ENCODE measurements around the gene CLTA.

CLTA gene

GRCh38 chr9:36170531-36170930 is 20.2 kb upstream of the CLTA start:
- Histone ChIP-seq H3K9me3 (ENCODE audit: control insufficient read depth, insufficient read depth, low read depth, low read length) (no peaks in the 10 kb centered on the region), H3K4me3 (ENCODE audit: low read depth, low read length) (no peak overlapping the region), H3K4me1 (ENCODE audit: control insufficient read depth, insufficient read depth, low read length) (no peaks in the 10 kb centered on the region), H3K36me3 (ENCODE audit: control insufficient read depth in 2 of 2, insufficient read depth in 1 of 2, low read length in 2 of 2) (no peaks in the 10 kb centered on the region), H3K27ac (ENCODE audit: extremely low read depth, low read depth, low read length) (no peak overlapping the region)
- ChIA-PET POLR2A (interaction anchor here (0.6 to 2.6 kb wide), 2 partner anchors 20 to 410 kb away, joined by 5 to 16 read pairs; partner anchors contain the start of gene CLTA), CTCF (interaction anchor here (0.7 to 8.2 kb wide), 3 partner anchors 55 to 162 kb away, joined by 3 to 172 read pairs (median 3); no protein-coding TSS in a partner anchor)
- TF ChIP-seq ZNF292 (tag by site-specific recombination; IDR thresholded peaks at IDR 0.05; ENCODE audit: borderline replicate concordance, low read depth), result no peak
- no peak for TF ChIP-seq BCL11A (tag by site-specific recombination; IDR thresholded peaks at IDR 0.05; ENCODE audit: low read depth)
- no peak for TF ChIP-seq SALL2 (tag by site-specific recombination; IDR thresholded peaks at IDR 0.05; ENCODE audit: borderline replicate concordance)
- TF ChIP-seq MZF1 (tag by site-specific recombination; IDR thresholded peaks at IDR 0.05; ENCODE audit: borderline replicate concordance), result no peak
- TF ChIP-seq ZNF514 (tag by site-specific recombination; IDR thresholded peaks at IDR 0.05), result no peak
- TF ChIP-seq ZNF169 (tag by site-specific recombination; IDR thresholded peaks at IDR 0.05), result no peak
- no peak for TF ChIP-seq ZNF184 (tag by site-specific recombination; IDR thresholded peaks at IDR 0.05)
- TF ChIP-seq ZNF202 (tag by site-specific recombination; IDR thresholded peaks at IDR 0.05; ENCODE audit: borderline replicate concordance), result no peak
- TF ChIP-seq ZSCAN18 (tag by site-specific recombination; IDR thresholded peaks at IDR 0.05), result no peak

GRCh38 chr9:36173861-36174260 is 16.9 kb upstream of the CLTA start:
- H3K9me3 ChIP-seq (ENCODE audit: control insufficient read depth, insufficient read depth, low read depth, low read length), result no peaks in the 10 kb centered on the region
- TF ChIP-seq ZNF2 (tag by site-specific recombination; IDR thresholded peaks at IDR 0.05) (no peak), ZNF19 (tag by site-specific recombination; IDR thresholded peaks at IDR 0.05; ENCODE audit: low read depth) (no peak), ZNF624 (tag by site-specific recombination; IDR thresholded peaks at IDR 0.05) (no peak), ZSCAN16 (tag by site-specific recombination; IDR thresholded peaks at IDR 0.05) (no peak), ZNF404 (tag by site-specific recombination; IDR thresholded peaks at IDR 0.05) (no peak), ZNF10 (tag by site-specific recombination; IDR thresholded peaks at IDR 0.05) (no peak), TRIM28 (IDR thresholded peaks at IDR 0.05; ENCODE audit: borderline replicate concordance, low read length) (no peak), WT1 (tag by site-specific recombination; IDR thresholded peaks at IDR 0.05) (no peak), ZNF513 (tag by site-specific recombination; IDR thresholded peaks at IDR 0.05) (no peak), SCRT2 (tag by site-specific recombination; IDR thresholded peaks at IDR 0.05) (no peak), GLI4 (tag by site-specific recombination; IDR thresholded peaks at IDR 0.05) (no peak), ZNF433 (tag by site-specific recombination; IDR thresholded peaks at IDR 0.05; ENCODE audit: low read depth) (no peak), ZBTB7A (tag by site-specific recombination; IDR thresholded peaks at IDR 0.05; ENCODE audit: low read depth) (no peak), ZNF362 (tag by site-specific recombination; IDR thresholded peaks at IDR 0.05) (no peak), HOXD13 (CRISPR knock-in tag; IDR thresholded peaks at IDR 0.05; ENCODE audit: borderline replicate concordance) (no peak), ZNF155 (tag by site-specific recombination; IDR thresholded peaks at IDR 0.05) (no peak), ZFP37 (tag by site-specific recombination; IDR thresholded peaks at IDR 0.05) (no peak), HIC1 (tag by site-specific recombination; IDR thresholded peaks at IDR 0.05) (no peak)
- no peak overlapping the region for H3K27ac ChIP-seq (ENCODE audit: extremely low read depth, low read depth, low read length)
- ChIA-PET CTCF (interaction anchor here (0.6 to 2.2 kb wide), 2 partner anchors 71 to 1958 kb away, joined by 3 to 8 read pairs; no protein-coding TSS in a partner anchor), POLR2A (interaction anchor here (2.4 kb wide), 1 partner anchor 16 kb away, joined by 12 read pairs; the partner anchor contains the start of gene CLTA)
- no peak overlapping the region for H3K4me3 ChIP-seq (ENCODE audit: low read depth, low read length)
- no peaks in the 10 kb centered on the region for H3K4me1 ChIP-seq (ENCODE audit: control insufficient read depth, insufficient read depth, low read length)
- H3K36me3 ChIP-seq (ENCODE audit: control insufficient read depth in 2 of 2, insufficient read depth in 1 of 2, low read length in 2 of 2), result no peaks in the 10 kb centered on the region
